ENCODE results near the gene MAEL.

DNA sequence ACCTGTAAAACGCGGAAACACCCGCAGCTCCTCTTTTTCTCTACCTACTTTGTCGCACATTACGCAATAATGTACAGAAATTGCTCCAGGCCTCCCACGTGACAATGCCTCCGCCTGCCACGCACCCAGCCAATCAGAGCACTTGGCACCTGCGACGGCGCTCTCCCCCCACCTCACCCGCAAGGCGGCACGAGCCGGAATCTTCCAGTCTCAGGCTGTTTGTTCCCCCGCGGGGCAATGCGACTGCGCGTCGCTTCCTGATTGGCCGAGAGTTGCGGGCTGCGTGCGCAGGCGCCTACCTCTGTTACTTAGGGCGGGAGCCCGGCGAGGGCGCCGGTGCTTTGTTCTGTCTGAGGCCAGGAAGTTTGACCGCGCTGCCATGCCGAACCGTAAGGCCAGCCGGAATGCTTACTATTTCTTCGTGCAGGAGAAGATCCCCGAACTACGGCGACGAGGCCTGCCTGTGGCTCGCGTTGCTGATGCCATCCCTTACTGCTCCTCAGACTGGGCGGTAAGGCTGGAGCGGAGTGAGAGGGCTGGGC, at the start of gene MAEL:
- TF ChIP-seq, protein P1, sequence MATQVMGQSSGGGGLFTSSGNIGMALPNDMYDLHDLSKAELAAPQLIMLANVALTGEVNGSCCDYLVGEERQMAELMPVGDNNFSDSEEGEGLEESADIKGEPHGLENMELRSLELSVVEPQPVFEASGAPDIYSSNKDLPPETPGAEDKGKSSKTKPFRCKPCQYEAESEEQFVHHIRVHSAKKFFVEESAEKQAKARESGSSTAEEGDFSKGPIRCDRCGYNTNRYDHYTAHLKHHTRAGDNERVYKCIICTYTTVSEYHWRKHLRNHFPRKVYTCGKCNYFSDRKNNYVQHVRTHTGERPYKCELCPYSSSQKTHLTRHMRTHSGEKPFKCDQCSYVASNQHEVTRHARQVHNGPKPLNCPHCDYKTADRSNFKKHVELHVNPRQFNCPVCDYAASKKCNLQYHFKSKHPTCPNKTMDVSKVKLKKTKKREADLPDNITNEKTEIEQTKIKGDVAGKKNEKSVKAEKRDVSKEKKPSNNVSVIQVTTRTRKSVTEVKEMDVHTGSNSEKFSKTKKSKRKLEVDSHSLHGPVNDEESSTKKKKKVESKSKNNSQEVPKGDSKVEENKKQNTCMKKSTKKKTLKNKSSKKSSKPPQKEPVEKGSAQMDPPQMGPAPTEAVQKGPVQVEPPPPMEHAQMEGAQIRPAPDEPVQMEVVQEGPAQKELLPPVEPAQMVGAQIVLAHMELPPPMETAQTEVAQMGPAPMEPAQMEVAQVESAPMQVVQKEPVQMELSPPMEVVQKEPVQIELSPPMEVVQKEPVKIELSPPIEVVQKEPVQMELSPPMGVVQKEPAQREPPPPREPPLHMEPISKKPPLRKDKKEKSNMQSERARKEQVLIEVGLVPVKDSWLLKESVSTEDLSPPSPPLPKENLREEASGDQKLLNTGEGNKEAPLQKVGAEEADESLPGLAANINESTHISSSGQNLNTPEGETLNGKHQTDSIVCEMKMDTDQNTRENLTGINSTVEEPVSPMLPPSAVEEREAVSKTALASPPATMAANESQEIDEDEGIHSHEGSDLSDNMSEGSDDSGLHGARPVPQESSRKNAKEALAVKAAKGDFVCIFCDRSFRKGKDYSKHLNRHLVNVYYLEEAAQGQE (IDR thresholded peaks at IDR 0.05; ENCODE audit: insufficient read depth in 1 of 2, low read depth in 2 of 2, low read length in 2 of 2): no peak
- TF ChIP-seq SIN3A (IDR thresholded peaks at IDR 0.05; ENCODE audit: borderline replicate concordance, insufficient read depth, low read length) (no peak), POLR2AphosphoS5 (IDR thresholded peaks at IDR 0.05; ENCODE audit: low read depth, low read length) (no peak), TAF1 (IDR thresholded peaks at IDR 0.05; ENCODE audit: borderline replicate concordance, insufficient read depth, low read length) (no peak), FOXP2 (optimal IDR thresholded peaks at IDR 0.05; ENCODE audit: borderline replicate concordance, extremely low read depth, extremely low read length, insufficient read depth) (no peak)

Data from PFSK-1 (cell line).